Neural cell (in vitro differentiated cells): ENCODE measurements around the gene NFATC3. TPM values are rescaled to one million over a fixed set of nuclear protein-coding genes. Genes with fewer than 3 reads are reported as not detected.

Experiments used
- H2AFZ ChIP-seq: fragments of 200-600, 300-800 bp; sonication (generic), shearing (Covaris generic); 2 replicates; pipeline ENCODE4 v1.6.0; 2014; ENCODE audit warnings: low read depth, mild to moderate bottlenecking, antibody characterized with exemption, low read length, moderate library complexity
- H3F3A ChIP-seq: fragments of 200-600 bp; shearing (Covaris generic); 2 replicates; pipeline ENCODE4 v1.6.1; 2016; ENCODE audit warnings: mild to moderate bottlenecking, moderate library complexity, mixed read lengths, antibody characterized with exemption, low read length; ENCODE audit not compliant: insufficient read depth, poor library complexity, severe bottlenecking
- H3K27ac ChIP-seq: fragments of 200-600, 300-800 bp; sonication (generic), shearing (Covaris generic); 2 replicates; pipeline ENCODE4 v1.5.1; 2014; ENCODE audit warnings: mild to moderate bottlenecking, low read length, moderate library complexity
- H3K27me3 ChIP-seq: fragments of 300-800, 200-600 bp; sonication (generic), shearing (Covaris generic); 2 replicates; pipeline ENCODE4 v1.6.0; 2014; ENCODE audit warnings: mild to moderate bottlenecking, low read depth, low read length, moderate library complexity; ENCODE audit not compliant: insufficient read depth
- H3K36me3 ChIP-seq: fragments of 300-800, 200-600 bp; sonication (generic), shearing (Covaris generic); 2 replicates; pipeline ENCODE4 v1.5.1; 2014; ENCODE audit warnings: mild to moderate bottlenecking, antibody characterized with exemption, low read length, moderate library complexity; ENCODE audit not compliant: insufficient read depth
- H3K4me2 ChIP-seq: fragments of 300-800, 200-600 bp; sonication (generic), shearing (Covaris generic); 2 replicates; pipeline ENCODE4 v1.6.0; 2014; ENCODE audit warnings: mild to moderate bottlenecking, low read length
- H3K4me3 ChIP-seq: fragments of 300-800, 200-600 bp; sonication (generic), shearing (Covaris generic); 2 replicates; pipeline ENCODE4 v1.5.1; 2014; ENCODE audit warnings: mild to moderate bottlenecking, low read length, moderate library complexity
- H3K79me2 ChIP-seq: fragments of 200-600 bp; shearing (Covaris generic); replicated peaks from 2 replicates; pipeline ENCODE4 v1.6.0; 2014; ENCODE audit warnings: mild to moderate bottlenecking, low read length, moderate library complexity; ENCODE audit not compliant: insufficient read depth
- H3K9ac ChIP-seq: fragments of 300-800, 200-600 bp; sonication (generic), shearing (Covaris generic); 2 replicates; pipeline ENCODE4 v1.6.1; 2016; ENCODE audit warnings: mild to moderate bottlenecking, low read length, mixed read lengths
- H3K9me2 ChIP-seq: fragments of 200-600 bp; shearing (Covaris generic); 2 replicates; pipeline ENCODE4 v1.6.1; 2016; ENCODE audit warnings: mild to moderate bottlenecking, low read length, mixed read lengths; ENCODE audit not compliant: insufficient read depth
- H3K9me3 ChIP-seq: fragments of 200-600, 300-800 bp; sonication (generic), shearing (Covaris generic); 2 replicates; pipeline ENCODE4 v1.6.1; 2016; ENCODE audit warnings: mild to moderate bottlenecking, mixed run types, low read length, moderate library complexity, mixed read lengths
- H4K20me1 ChIP-seq: fragments of 200-600 bp; shearing (Covaris generic); 2 replicates; pipeline ENCODE4 v1.6.1; 2016; ENCODE audit warnings: mild to moderate bottlenecking, mixed run types; ENCODE audit not compliant: insufficient read depth
- CTCF ChIP-seq: fragments of 450-650 bp; IDR thresholded peaks from 2 replicates; pipeline ENCODE4 v1.5.1; 2014; ENCODE audit warnings: antibody characterized with exemption, mild to moderate bottlenecking, moderate library complexity; ENCODE audit not compliant: poor library complexity, severe bottlenecking
- EP300 ChIP-seq: fragments of 450-650 bp; conservative IDR thresholded peaks from 2 replicates; pipeline ENCODE4 v1.6.1; 2014; ENCODE audit warnings: antibody characterized with exemption, mild to moderate bottlenecking, moderate library complexity; ENCODE audit not compliant: poor library complexity, severe bottlenecking
- EZH2 ChIP-seq: fragments of 200-600, 300-800 bp; shearing (Covaris generic), sonication (generic); IDR thresholded peaks from 2 replicates; pipeline ENCODE4 v1.6.1; 2014; ENCODE audit warnings: antibody characterized with exemption, low read length, borderline replicate concordance, mild to moderate bottlenecking; ENCODE audit not compliant: insufficient read depth, poor library complexity, severe bottlenecking
- MXI1 ChIP-seq: fragments of 450-650 bp; conservative IDR thresholded peaks from 2 replicates; pipeline ENCODE4 v1.6.1; 2014; ENCODE audit warnings: antibody characterized with exemption, mild to moderate bottlenecking; ENCODE audit not compliant: poor library complexity, severe bottlenecking
- POLR2AphosphoS5 ChIP-seq: IDR thresholded peaks from 2 replicates; pipeline ENCODE4 v1.6.1; 2012
- RAD21 ChIP-seq: fragments of 450-650 bp; conservative IDR thresholded peaks from 2 replicates; pipeline ENCODE4 v1.6.1; 2014; ENCODE audit warnings: antibody characterized with exemption, mild to moderate bottlenecking, moderate library complexity
- REST ChIP-seq: IDR thresholded peaks from 2 replicates; pipeline ENCODE4 v1.6.1; 2012; ENCODE audit warnings: borderline replicate concordance
- SMC3 ChIP-seq: fragments of 450-650 bp; conservative IDR thresholded peaks from 2 replicates; pipeline ENCODE4 v1.6.1; 2014; ENCODE audit warnings: antibody characterized with exemption, mild to moderate bottlenecking, moderate library complexity; ENCODE audit not compliant: poor library complexity
- TAF1 ChIP-seq: IDR thresholded peaks from 2 replicates; pipeline ENCODE4 v1.6.1; 2012; ENCODE audit warnings: low read depth
- polyA plus RNA-seq: library from polyadenylated mRNA; depleted of rRNA; stranded (reverse); fragments of >200 nt; gene quantifications from 2 replicates; pipeline ENCODE4 v1.2.3, GENCODE V29; 2014

Gene NFATC3
- polyA plus RNA-seq, 1 donor from 2014 or later: 6.2 TPM

GRCh38 chr16:68079626-68080344 is 5.4 kb upstream of the NFATC3 start:
- H3K9me2 ChIP-seq: no peaks in the 10 kb centered on the region
- no peak for TF ChIP-seq MXI1
- no peak for TF ChIP-seq POLR2AphosphoS5
- TF ChIP-seq RAD21: no peak
- no peak for TF ChIP-seq EZH2
- TF ChIP-seq TAF1: no peak
- TF ChIP-seq EP300: no peak
- TF ChIP-seq SMC3: no peak
- TF ChIP-seq CTCF: no peak
- no peak for TF ChIP-seq REST
- no peaks in the 10 kb centered on the region for H3K9me3 ChIP-seq
- no peak overlapping the region for H3K4me2 ChIP-seq
- no peak overlapping the region for H3K9ac ChIP-seq
- H3F3A ChIP-seq: peaks cover 9% of the 10 kb centered on the region
- no peaks in the 10 kb centered on the region for H3K36me3 ChIP-seq
- no peak overlapping the region for H3K27ac ChIP-seq
- H3K4me3 ChIP-seq: no peak overlapping the region
- H3K79me2 ChIP-seq: no peaks in the 10 kb centered on the region
- no peak overlapping the region for H2AFZ ChIP-seq
- H4K20me1 ChIP-seq: no peaks in the 10 kb centered on the region
- no peaks in the 10 kb centered on the region for H3K27me3 ChIP-seq

- Histone ChIP-seq H3K27ac (no peak overlapping the region), H3K4me3 (no peak overlapping the region), H3K27me3 (no peaks in the 10 kb centered on the region), H3K9ac (no peak overlapping the region), H3K36me3 (no peaks in the 10 kb centered on the region), H3K4me2 (no peak overlapping the region), H4K20me1 (no peaks in the 10 kb centered on the region), H3F3A (peaks cover 9% of the 10 kb centered on the region), H3K9me3 (no peaks in the 10 kb centered on the region), H2AFZ (no peak overlapping the region), H3K79me2 (no peaks in the 10 kb centered on the region), H3K9me2 (no peaks in the 10 kb centered on the region)
- TF ChIP-seq TAF1: no peak
- TF ChIP-seq MXI1: no peak
- TF ChIP-seq EZH2: no peak
- no peak for TF ChIP-seq REST
- no peak for TF ChIP-seq POLR2AphosphoS5
- TF ChIP-seq RAD21: no peak
- no peak for TF ChIP-seq CTCF
- no peak for TF ChIP-seq SMC3
- TF ChIP-seq EP300: no peak
Measured at GRCh38 chr16:68081861-68082628, 3.1 kb upstream of the NFATC3 start.
